D721Med (cell line): ENCODE data around the gene SIRPA.

ENCODE experiments used
- DNase-seq: peaks from one replicate; pipeline ENCODE4 v3.0.0; 2011; ENCODE audit warnings: low spot score; ENCODE audit not compliant: insufficient read length
- FAIRE-seq: peaks from 2 replicates; lab custom pipeline; 2011; peaks lifted over from hg19 to GRCh38; lab: Jason Lieb, UNC
- CTCF ChIP-seq: IDR thresholded peaks from 2 replicates; pipeline ENCODE4 v1.5.1; 2012; ENCODE audit warnings: mild to moderate bottlenecking, control low read depth; ENCODE audit not compliant: insufficient read depth; ENCODE audit errors: missing control alignments

The SIRPA gene

GRCh38 chr20:1922786-1923185, 27.6 kb downstream of the SIRPA start:
- DNase-seq, result no peak
- FAIRE-seq, result no peak
- no peak for TF ChIP-seq CTCF

GRCh38 chr20:1924910-1925861, 30.0 kb downstream of the SIRPA start:
- FAIRE-seq (no peak), DNase-seq (no peak)
- no peak for TF ChIP-seq CTCF

- DNase-seq (no peak), FAIRE-seq (no peak)
- TF ChIP-seq CTCF, result no peak
Measured at GRCh38 chr20:1926237-1926636, 31.0 kb downstream of the SIRPA start.

GRCh38 chr20:1927217-1927616, 32.0 kb downstream of the SIRPA start:
- no peak for DNase-seq

GRCh38 chr20:1928154-1928553, 32.9 kb downstream of the SIRPA start:
- no peak for TF ChIP-seq CTCF
- FAIRE-seq (no peak), DNase-seq (no peak)

More at GRCh38 chr20:1927217-1927616, 32.0 kb downstream of the SIRPA start:
- no peak for TF ChIP-seq CTCF
- FAIRE-seq, result no peak

- FAIRE-seq (no peak), DNase-seq (no peak)
- no peak for TF ChIP-seq CTCF
Measured at GRCh38 chr20:1928782-1929181, 33.6 kb downstream of the SIRPA start.

GRCh38 chr20:1929460-1929859, 34.3 kb downstream of the SIRPA start:
- TF ChIP-seq CTCF, result no peak
- FAIRE-seq (no peak), DNase-seq (no peak)
